Smooth muscle cell (in vitro differentiated cells): ENCODE results near the gene ZNF714. TPM values are rescaled to one million over a fixed set of nuclear protein-coding genes. Genes with fewer than 3 reads are reported as not detected.
"Not testable (repeated sequence)": the region's sequence is repeated elsewhere in the genome, so short reads cannot be mapped to it uniquely, and the experiment has no call there.

Experiments
- DNase-seq: peaks from one replicate; lab custom pipeline; 2025; ENCODE audit not compliant: unreplicated experiment; lab: John Stamatoyannopoulos, UW
- H2AFZ ChIP-seq: fragments of 200-600 bp; sonication (generic); 2 replicates; pipeline ENCODE4 v1.6.0; 2016; ENCODE audit warnings: antibody characterized with exemption, low read depth, mild to moderate bottlenecking
- H3F3A ChIP-seq: fragments of 200-600 bp; sonication (generic); 2 replicates; pipeline ENCODE4 v1.6.0; 2017; ENCODE audit warnings: antibody characterized with exemption, low read depth
- H3K27ac ChIP-seq: fragments of 200-600 bp; sonication (generic); 2 replicates; pipeline ENCODE4 v1.5.1; 2016; ENCODE audit warnings: low read depth, mild to moderate bottlenecking
- H3K27me3 ChIP-seq: fragments of 200-600 bp; sonication (generic); 2 replicates; pipeline ENCODE4 v1.6.1; 2016; ENCODE audit warnings: low read depth, mild to moderate bottlenecking
- H3K36me3 ChIP-seq: fragments of 200-600 bp; sonication (generic); 2 replicates; pipeline ENCODE4 v1.5.1; 2016; ENCODE audit warnings: low read depth
- H3K4me1 ChIP-seq: fragments of 200-600 bp; sonication (generic); 2 replicates; pipeline ENCODE4 v1.5.1; 2016; ENCODE audit warnings: low read depth
- H3K4me2 ChIP-seq: fragments of 200-600 bp; sonication (generic); 2 replicates; pipeline ENCODE4 v1.6.0; 2016; ENCODE audit warnings: mild to moderate bottlenecking
- H3K4me3 ChIP-seq: fragments of 200-600 bp; sonication (generic); 2 replicates; pipeline ENCODE4 v1.5.1; 2016; ENCODE audit warnings: mild to moderate bottlenecking
- H3K79me2 ChIP-seq: fragments of 200-600 bp; sonication (generic); 2 replicates; pipeline ENCODE4 v1.6.0; 2016; ENCODE audit warnings: low read depth, mild to moderate bottlenecking
- H3K9ac ChIP-seq: fragments of 200-600 bp; sonication (generic); 2 replicates; pipeline ENCODE4 v1.6.0; 2016; ENCODE audit warnings: low read depth
- H3K9me3 ChIP-seq: fragments of 200-600 bp; sonication (generic); replicated peaks from 2 replicates; pipeline ENCODE4 v1.5.1; 2016; ENCODE audit warnings: low read depth
- H4K20me1 ChIP-seq: fragments of 200-600 bp; sonication (generic); 2 replicates; pipeline ENCODE4 v1.6.0; 2016; ENCODE audit warnings: low read depth
- WGBS: methylation state at CpG from one replicate; pipeline ENCODE4 v1.1.7; 2016; ENCODE audit warnings: low lambda C conversion rate; 5-methylcytosine and 5-hydroxymethylcytosine counted together
- polyA plus RNA-seq: library from polyadenylated mRNA; unstranded; fragments of >200 nt; fragmentation: Nextera tagmentation; extraction: Ambion mirVana; gene quantifications from 2 replicates; pipeline ENCODE4 v1.2.1, GENCODE V29; 2016
- total RNA-seq: library from RNA; depleted of rRNA; stranded (reverse); fragments of >200 nt; gene quantifications from 2 replicates; pipeline ENCODE4 v1.2.3, GENCODE V29; 2014
- TF ChIP-seq, protein P1 (sequence below): fragments of 200-600 bp; sonication (generic); IDR thresholded peaks from 2 replicates; pipeline ENCODE4 v1.5.1; 2017; ENCODE audit warnings: borderline replicate concordance, mild to moderate bottlenecking, antibody characterized with exemption; ENCODE audit not compliant: insufficient read depth, poor library complexity, severe bottlenecking

ZNF714 gene
- total and polyA plus RNA-seq, 2 experiments from 2014 or later = 8.7 to 15.3 TPM

DNA sequence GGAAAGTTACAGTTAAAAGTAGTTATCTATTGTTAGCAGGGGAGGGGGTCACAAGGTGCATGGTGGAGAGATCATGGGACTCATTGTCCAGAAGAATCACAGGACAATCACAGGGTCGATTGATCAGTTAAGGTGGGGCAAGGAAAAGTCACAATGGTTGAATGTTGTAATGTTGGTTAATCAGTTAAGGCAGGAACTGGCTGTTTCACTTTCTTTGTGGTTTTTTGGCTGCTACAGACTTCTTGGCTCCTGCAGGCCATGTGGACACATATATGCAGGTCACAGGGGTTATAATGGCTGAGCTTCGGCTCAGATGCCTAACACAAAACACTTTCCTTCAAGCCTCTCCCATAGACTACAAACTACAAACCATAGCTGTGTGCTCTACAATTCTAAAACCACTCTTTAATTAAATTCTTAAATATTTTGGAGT lies 52.9 kb downstream of the ZNF714 start:
- DNase-seq = no peak
- Histone ChIP-seq H3K4me3 (no peak overlapping the region), H4K20me1 (no peaks in the 10 kb centered on the region), H3K9me3 (no peaks in the 10 kb centered on the region), H3K4me1 (peaks cover 2% of the 10 kb centered on the region), H3K4me2 (no peak overlapping the region), H3F3A (no peaks in the 10 kb centered on the region), H3K9ac (no peak overlapping the region), H3K27ac (no peak overlapping the region), H3K27me3 (no peaks in the 10 kb centered on the region), H3K36me3 (no peaks in the 10 kb centered on the region), H3K79me2 (no peaks in the 10 kb centered on the region), H2AFZ (no peak overlapping the region)
- WGBS = 88% methylated on average over 2 of the region's 2 CpGs
- TF ChIP-seq, protein P1, sequence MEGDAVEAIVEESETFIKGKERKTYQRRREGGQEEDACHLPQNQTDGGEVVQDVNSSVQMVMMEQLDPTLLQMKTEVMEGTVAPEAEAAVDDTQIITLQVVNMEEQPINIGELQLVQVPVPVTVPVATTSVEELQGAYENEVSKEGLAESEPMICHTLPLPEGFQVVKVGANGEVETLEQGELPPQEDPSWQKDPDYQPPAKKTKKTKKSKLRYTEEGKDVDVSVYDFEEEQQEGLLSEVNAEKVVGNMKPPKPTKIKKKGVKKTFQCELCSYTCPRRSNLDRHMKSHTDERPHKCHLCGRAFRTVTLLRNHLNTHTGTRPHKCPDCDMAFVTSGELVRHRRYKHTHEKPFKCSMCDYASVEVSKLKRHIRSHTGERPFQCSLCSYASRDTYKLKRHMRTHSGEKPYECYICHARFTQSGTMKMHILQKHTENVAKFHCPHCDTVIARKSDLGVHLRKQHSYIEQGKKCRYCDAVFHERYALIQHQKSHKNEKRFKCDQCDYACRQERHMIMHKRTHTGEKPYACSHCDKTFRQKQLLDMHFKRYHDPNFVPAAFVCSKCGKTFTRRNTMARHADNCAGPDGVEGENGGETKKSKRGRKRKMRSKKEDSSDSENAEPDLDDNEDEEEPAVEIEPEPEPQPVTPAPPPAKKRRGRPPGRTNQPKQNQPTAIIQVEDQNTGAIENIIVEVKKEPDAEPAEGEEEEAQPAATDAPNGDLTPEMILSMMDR = no peak

DNA sequence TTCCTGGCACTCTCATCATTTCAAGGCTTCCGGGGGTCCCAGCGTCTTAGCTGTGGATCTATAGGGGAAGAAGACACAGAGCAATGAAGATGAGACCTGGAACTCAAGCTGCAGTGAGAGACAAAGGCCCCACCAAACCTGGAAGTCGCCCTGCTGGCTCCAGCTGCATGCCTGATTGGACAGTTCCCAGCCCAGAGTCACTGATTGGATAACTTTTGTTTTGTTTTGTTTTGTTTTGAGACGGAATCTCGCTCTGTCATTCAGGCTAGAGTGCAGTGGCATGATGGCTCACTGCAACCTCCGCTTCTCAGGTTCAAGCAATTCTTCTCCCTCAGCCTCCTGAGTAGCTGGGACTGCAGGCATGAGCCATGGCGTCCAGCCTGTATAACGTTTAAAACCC lies 53.4 kb downstream of the ZNF714 start:
- H3K36me3 ChIP-seq = no peaks in the 10 kb centered on the region
- no peaks in the 10 kb centered on the region for H3K79me2 ChIP-seq
- no peaks in the 10 kb centered on the region for H3F3A ChIP-seq
- 89% methylated on average over 8 of the region's 8 CpGs for WGBS
- no peaks in the 10 kb centered on the region for H3K4me1 ChIP-seq
- H2AFZ ChIP-seq = no peak overlapping the region
- H3K27me3 ChIP-seq = no peaks in the 10 kb centered on the region
- H3K9ac ChIP-seq = no peak overlapping the region
- H3K4me2 ChIP-seq = no peak overlapping the region
- DNase-seq = no peak
- TF ChIP-seq, protein P1 = no peak
- H3K27ac ChIP-seq = no peak overlapping the region
- H3K4me3 ChIP-seq = no peak overlapping the region
- H4K20me1 ChIP-seq = no peaks in the 10 kb centered on the region
- no peaks in the 10 kb centered on the region for H3K9me3 ChIP-seq

DNA sequence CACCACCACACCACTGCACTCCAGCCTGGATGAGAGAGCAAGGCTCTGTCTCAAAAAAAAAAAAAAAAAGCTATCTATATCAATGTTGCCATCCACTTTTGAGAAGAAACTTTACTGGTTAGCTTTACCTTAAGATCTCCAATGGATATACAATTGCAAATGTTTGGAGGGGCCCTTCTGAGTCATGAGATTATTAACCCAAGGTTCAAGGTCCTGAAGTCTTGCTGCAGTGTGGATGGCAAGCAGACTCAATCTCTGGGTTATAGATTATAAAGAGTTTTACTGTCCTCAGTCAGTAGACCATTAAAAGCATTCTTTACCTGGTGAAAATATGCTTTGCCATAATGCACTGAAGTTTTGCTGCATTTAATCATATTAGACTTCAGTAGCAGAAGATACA lies 56.1 kb downstream of the ZNF714 start:
- no peaks in the 10 kb centered on the region for H3K36me3 ChIP-seq
- H3K4me2 ChIP-seq = no peak overlapping the region
- H3K9ac ChIP-seq = no peak overlapping the region
- H4K20me1 ChIP-seq = no peaks in the 10 kb centered on the region
- no peak overlapping the region for H2AFZ ChIP-seq
- H3K9me3 ChIP-seq = no peaks in the 10 kb centered on the region
- H3K4me1 ChIP-seq = peaks cover 6% of the 10 kb centered on the region
- no peaks in the 10 kb centered on the region for H3K27me3 ChIP-seq
- TF ChIP-seq, protein P1 = no peak
- peaks cover 12% of the 10 kb centered on the region for H3K79me2 ChIP-seq
- H3K4me3 ChIP-seq = no peak overlapping the region
- H3F3A ChIP-seq = no peaks in the 10 kb centered on the region
- DNase-seq = no peak
- H3K27ac ChIP-seq = no peak overlapping the region

DNA sequence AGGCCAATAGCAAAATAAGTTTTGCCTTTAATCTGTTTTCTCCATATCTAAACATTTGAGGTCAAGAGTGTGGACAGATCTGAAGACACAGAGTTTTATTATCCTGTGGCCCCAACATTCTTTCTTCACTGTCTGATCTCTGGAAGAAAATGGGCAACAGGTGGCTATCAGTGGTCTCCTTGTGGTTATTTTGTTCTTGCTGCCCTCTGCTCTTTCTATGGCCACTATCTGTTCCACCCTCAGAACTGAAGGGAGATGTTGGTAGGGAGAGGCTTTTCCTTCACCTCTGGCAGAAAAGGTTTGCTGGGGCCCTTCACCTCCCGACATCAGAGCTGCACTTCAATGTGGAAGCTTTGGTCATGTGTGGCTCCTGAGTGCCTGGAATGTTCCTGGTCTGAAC lies 59.0 kb downstream of the ZNF714 start:
- not testable (repeated sequence) for H4K20me1 ChIP-seq, H3K27me3 ChIP-seq, H3K9me3 ChIP-seq, DNase-seq, H3K9ac ChIP-seq, H3K4me1 ChIP-seq, H3K4me3 ChIP-seq, H3F3A ChIP-seq, H3K4me2 ChIP-seq, H3K27ac ChIP-seq
- Histone ChIP-seq H3K79me2 (peaks cover 33% of the 10 kb centered on the region), H3K36me3 (peaks cover 11% of the 10 kb centered on the region), H2AFZ (peak overlapping the region; percentile 81)
- 100% methylated on average over 1 of the region's 1 CpG for WGBS
